Daoy (cell line): ENCODE measurements around the gene DDRGK1. TPM values are rescaled to one million over a fixed set of nuclear protein-coding genes. Genes with fewer than 3 reads are reported as not detected.
"Not testable (repeated sequence)": the region's sequence is repeated elsewhere in the genome, so short reads cannot be mapped to it uniquely, and the experiment has no call there.

Source experiments
- DNase-seq: peaks from one replicate; pipeline ENCODE4 v3.0.0-alpha.2; 2015; ENCODE audit warnings: low read depth
- total RNA-seq: library from RNA; depleted of rRNA; stranded (reverse); fragments of >200 nt; shearing (Covaris generic); gene quantifications from 2 replicates; pipeline ENCODE4 v1.2.3, GENCODE V29; 2014

DDRGK1 gene
- total RNA-seq, 1 experiment from 2014 or later: 57.9 TPM

GRCh38 chr20:3215359-3215917 is 11.0 kb upstream of the DDRGK1 start:
- not testable (repeated sequence) for DNase-seq

- DNase-seq: no peak
Observed at GRCh38 chr20:3213226-3213625, 8.7 kb upstream of the DDRGK1 start.

DNA sequence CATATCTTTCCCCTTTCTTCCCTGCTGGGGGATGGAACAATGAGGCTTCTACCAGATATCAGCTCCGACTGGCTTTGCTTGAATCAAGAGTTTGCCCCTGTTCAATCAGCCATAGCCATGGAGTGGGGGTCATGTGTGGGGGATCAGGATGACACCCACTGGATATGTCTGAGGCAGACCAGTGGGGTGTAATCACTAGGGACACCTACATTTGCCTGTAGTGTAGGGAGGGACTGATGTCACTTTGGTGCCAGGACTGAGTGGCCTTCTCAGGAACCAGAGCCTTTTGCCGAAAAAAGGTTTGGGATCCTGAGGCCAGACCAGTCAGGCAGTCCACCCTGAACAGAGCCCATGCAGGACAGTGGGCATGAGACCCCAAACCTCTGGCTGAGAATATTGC is 5.9 kb upstream of the DDRGK1 start:
- no peak for DNase-seq

GRCh38 chr20:3209946-3210317 is 5.5 kb upstream of the DDRGK1 start:
- DNase-seq: no peak

GRCh38 chr20:3209257-3209945 is 4.9 kb upstream of the DDRGK1 start, which contains the start of gene ITPA:
Gene ITPA (plus strand): TSS chr20:3209498. CDS start chr20:3209552, 54 bp downstream.
- peak; percentile 57 for DNase-seq

DNA sequence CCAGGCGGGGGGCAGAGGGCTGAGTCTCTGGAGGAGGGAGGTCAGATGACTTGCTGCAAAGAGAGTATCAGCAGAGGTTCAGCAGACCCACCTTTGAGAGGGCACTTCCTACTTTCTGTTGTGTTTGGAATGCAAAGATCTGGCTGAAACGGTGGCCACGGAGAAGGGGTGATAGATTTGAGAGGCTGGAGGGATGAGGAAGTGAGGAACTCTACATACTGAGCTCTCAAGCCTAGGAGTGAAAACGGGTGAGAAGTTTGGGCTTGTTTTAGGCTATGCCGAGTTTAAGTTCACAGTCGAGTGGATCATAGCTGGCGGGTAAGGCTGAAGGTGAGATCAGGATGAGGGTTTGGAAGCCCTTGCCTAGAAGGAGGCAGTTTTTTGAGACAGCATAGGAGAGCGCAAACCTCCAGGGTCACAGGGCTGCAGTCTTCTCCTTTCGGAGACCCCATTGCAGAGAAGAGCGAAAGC is 4.3 kb upstream of the DDRGK1 start:
- no peak for DNase-seq

GRCh38 chr20:3203315-3204123 is 963 bp downstream of the DDRGK1 start:
- peak; percentile 34 for DNase-seq

DNA sequence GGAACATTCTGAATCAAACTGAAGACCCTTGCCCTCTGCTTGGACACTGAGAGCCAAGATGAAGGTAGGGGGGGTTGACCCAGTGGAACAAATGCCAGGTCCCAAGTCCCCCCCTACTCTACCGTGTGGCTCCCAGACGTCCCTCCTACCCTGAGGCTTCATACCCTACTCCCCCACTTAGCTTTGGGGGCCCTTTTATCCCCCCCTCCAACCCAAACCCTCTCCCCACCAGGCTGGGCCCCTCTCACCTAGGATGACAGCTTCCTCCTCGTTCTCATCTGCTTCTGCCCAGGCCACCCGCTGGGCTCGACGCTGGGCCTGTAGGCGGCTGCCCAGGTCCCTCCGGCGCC is 1.5 kb downstream of the DDRGK1 start:
- no peak for DNase-seq

DNA sequence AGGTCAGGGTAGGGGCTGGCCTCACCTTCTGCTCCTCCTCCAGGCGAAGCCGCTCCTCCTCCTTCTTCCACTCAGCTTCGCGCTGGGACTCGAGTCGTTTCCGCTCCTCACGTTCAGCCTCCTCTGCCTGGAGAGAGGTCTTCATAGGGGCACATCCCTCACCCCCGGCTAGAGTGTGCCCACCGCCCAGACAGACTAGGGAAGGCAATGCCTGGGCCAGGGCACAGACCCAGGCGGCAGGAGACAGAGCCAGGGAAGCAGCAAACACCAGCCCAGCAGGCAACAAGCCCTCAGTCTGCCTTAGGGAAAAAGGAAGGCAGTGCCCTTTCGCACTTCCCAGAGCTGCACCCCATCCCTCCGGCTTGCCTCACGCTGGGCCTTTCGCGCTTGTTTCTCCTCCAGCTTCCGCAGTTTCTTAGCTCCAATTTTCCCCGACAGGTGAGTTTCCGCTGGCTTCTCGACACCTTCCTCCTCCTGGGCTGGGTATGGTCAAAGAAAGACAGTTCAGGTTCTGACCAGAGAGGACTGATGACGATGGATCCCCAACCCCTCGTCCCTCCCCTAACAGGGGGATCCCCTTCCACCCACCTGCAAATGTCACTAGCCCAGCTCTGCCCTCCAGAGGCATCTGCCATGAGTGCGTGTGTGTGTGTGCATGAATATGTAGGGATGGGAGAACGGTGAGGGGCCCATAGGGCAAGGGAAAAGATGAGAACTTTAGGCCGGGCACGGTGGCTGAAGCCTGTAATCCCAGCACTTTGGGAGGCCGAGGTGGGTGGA is 4.3 kb downstream of the DDRGK1 start:
- DNase-seq: no peak

- no peak for DNase-seq
Observed at GRCh38 chr20:3199206-3199605, 5.3 kb downstream of the DDRGK1 start.

- no peak for DNase-seq
Observed at GRCh38 chr20:3195590-3196237, 8.8 kb downstream of the DDRGK1 start.

DNA sequence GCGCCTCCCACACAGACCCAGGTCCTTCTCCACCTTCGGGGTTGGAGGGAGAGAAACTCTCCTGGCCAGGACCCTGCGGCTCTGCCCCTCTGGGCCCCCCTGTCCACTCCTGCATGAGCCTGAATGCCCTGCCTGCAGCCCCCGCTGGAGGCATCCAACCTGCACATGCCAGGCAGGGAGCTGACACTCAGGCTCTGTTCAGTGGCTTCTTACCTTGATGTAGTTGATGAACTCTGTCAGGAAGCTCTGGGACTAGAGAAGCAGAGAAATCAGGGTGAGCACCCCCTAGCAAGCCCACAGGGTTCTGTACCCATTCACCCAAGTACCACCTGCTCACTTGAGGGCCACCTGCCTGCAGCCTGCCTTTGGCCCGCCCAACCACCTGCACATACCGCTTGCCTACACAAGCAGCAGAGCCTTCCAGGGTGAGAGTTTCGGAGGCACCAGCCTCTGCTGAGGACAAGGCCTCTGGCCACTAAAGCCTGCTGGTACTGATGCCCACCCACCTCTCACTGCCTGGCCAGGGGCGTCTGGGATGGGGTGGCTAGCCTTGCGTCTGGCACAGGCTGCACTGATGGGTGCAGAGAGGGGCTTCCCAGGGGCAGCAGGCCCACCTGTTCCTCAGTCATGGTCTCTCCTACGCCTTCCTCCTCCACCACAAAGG is 9.7 kb downstream of the DDRGK1 start:
- DNase-seq: no peak

GRCh38 chr20:3193806-3194616 is 10.5 kb downstream of the DDRGK1 start:
- no peak for DNase-seq

DNA sequence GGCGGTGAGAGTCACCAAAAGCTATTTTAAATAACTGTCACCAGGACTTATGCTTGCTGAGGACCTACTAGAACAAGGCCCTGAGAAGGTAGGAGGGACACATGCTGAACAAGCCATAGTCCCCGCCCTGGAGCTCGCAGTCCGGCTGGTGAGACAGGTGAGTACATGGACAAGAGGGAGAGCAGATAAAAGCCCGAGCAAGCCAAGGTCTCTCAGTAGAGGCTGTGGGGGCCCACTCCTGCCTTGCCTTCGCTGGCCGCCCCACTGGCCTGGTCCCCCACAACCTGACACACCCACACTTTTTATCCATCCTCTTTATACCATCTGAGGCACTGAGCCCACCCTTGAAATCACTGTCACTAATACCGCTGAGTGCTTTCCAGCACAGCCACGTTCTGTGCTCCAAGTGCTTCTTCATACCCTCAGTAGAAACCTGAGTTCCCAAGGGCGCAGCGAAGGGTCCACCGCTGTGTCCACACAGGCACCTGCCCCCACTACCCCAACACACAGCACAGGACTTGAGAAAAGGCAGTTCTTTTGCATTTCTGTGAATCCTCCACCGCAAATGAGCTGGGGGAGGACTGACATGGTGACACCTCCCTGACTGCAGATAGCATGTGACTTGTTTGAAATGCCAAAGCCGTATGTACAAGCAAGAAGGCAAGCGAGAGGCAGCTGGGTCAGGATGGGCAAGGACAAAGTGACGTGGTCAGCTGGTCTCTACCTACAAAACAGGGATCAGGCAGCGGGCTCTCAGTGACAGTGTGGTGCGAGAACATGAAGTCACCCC is 12.1 kb downstream of the DDRGK1 start:
- no peak for DNase-seq

DNA sequence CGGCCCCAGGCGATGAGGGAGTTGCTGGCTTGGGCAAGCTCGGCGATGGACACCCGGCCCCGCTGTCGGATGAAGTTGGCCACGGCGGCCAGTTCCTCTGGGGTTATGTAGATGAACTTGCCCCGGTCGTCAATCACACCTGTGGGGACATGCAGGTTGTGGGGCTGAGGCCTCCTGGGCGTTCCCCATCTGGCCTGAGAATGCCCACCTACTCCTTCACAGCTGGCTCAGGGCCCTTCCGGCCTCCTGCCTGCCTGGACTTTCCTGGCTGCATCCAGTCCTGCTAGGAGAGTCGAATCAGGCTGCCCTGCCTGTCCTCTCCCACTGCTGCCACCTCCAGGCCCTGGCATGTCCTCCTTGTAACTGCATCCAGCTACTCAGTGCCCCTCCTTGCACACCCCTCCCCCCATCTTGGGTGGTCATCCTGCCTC is 13.8 kb downstream of the DDRGK1 start:
- DNase-seq: no peak

DNA sequence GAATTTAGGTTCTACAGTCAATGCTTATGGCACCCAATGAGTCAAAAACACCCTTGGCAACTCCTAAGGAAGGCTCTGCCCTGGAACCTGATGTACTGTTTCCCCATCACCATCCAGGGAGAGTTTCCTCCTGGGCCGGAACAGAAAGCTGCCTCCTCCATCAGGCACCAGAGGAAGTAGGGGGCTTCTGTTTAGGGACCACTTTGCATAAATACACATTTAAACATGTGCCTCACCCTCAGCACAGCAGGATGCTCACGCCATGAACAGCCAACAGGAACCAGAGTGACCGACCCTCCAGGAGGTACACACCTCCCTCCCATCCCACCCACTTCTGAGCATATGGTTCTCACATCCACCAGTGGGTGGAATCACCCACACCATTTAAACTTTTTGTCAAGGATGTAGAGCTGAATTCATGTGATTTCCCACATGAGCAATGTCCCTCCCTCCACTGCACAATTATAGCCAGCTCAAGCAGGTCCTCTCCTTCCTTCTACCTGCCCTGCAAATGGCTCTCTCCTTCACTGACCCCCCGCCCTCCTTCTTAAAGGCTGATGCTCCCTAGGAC is 14.8 kb downstream of the DDRGK1 start:
- DNase-seq: no peak

GRCh38 chr20:3188823-3189413 is 15.6 kb downstream of the DDRGK1 start:
- no peak for DNase-seq

DNA sequence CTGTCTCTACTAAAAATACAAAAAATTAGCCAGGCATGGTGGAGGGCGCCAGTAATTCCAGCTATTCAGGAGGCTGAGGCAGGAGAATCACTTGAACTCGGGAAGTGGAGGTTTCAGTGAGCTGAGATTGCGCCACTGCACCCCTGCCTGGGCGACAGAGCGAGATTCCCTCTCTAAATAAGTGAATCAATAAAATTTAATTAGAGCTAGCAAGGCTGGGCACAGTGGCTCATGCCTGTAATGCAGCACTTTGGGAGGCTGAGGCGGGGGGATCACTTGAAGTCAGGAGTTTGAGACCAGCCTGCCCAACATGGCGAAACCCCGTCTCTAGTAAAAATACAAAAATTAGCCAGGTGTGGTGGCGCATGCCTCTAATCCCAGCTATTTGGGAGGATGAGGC is 16.6 kb downstream of the DDRGK1 start:
- DNase-seq: not testable (repeated sequence)
